Aorta (tissue), 5 donors: ENCODE measurements around the gene FBXO27. TPM values are rescaled to one million over a fixed set of nuclear protein-coding genes. Genes with fewer than 3 reads are reported as not detected.
A peak's percentile ranks its signal among the peaks of the same experiment; 100 is the strongest.

ENCODE experiments used
- ATAC-seq: fragments of 200-7000 bp; cut with Tn5 transposase; one replicate; pipeline ENCODE4 v1.9.1; 2022; ENCODE audit warnings: moderate library complexity; ENCODE audit not compliant: low FRiP score
- DNase-seq, 2 donors: peaks; one replicate each; pipeline ENCODE4 v3.0.0-alpha.2; 2020
- H3K27ac ChIP-seq, 2 donors: one replicate each; pipeline ENCODE4 v1.5.1; 2013; ENCODE audit warnings: low read length in 2 of 2, mild to moderate bottlenecking in 2 of 2, moderate library complexity in 2 of 2, control low read depth in 1 of 2, inconsistent platforms in 1 of 2, low read depth in 1 of 2
- H3K27me3 ChIP-seq, 2 donors: one replicate each; pipeline ENCODE4 v1.6.1; 2013; ENCODE audit warnings: control low read depth in 1 of 2, low read length in 1 of 2, mild to moderate bottlenecking in 1 of 2, moderate library complexity in 1 of 2; ENCODE audit not compliant: insufficient read depth in 2 of 2, control insufficient read depth in 1 of 2
- H3K36me3 ChIP-seq, 2 donors: one replicate each; pipeline ENCODE4 v1.6.1; 2013; ENCODE audit warnings: control low read depth in 1 of 2, low read length in 1 of 2, mild to moderate bottlenecking in 1 of 2; ENCODE audit not compliant: insufficient read depth in 2 of 2, control insufficient read depth in 1 of 2
- H3K4me1 ChIP-seq, 2 donors: one replicate each; pipeline ENCODE4 v1.6.1; 2013; ENCODE audit warnings: low read length in 2 of 2, control low read depth in 1 of 2, mild to moderate bottlenecking in 1 of 2, moderate library complexity in 1 of 2; ENCODE audit not compliant: insufficient read depth in 2 of 2, control insufficient read depth in 1 of 2
- H3K4me3 ChIP-seq, 2 donors: one replicate each; pipeline ENCODE4 v1.5.1; 2013; ENCODE audit warnings: low read length in 2 of 2, control low read depth in 1 of 2, mild to moderate bottlenecking in 1 of 2
- H3K9me3 ChIP-seq: one replicate; pipeline ENCODE4 v1.6.1; 2013; ENCODE audit warnings: mild to moderate bottlenecking, low read length; ENCODE audit not compliant: control insufficient read depth
- WGBS, 2 donors: extraction: QIAGEN DNeasy Blood & Tissue Kit; methylation state at CpG; one replicate each; pipeline ENCODE4 v1.1.7; 2013; 5-methylcytosine and 5-hydroxymethylcytosine counted together
- intact Hi-C, 2 donors: fragments of 100-400 bp; cut with DNase I; formaldehyde crosslinking; loops; one replicate each; pipeline versions ENCODE4 v1.14.2 to v1.15.0; 2022
- polyA plus RNA-seq, 2 donors: library from polyadenylated mRNA; stranded (reverse); fragments of 200-250 nt; gene quantifications; one replicate each; pipeline ENCODE4 v1.2.3, GENCODE V29; 2013
- total RNA-seq, 2 donors: library from RNA; stranded (reverse); fragmentation: NEBNext Ultra II Directional; extraction: Animal tissue kit (Norgen Biotek cat#: 25700); gene quantifications; one replicate each; pipeline ENCODE4 v1.2.1, GENCODE V29; 2021
- donor health status: healthy with polysubstance abuse.
- donor health status: Bipolar disorder and iron deficiency.
- donor health status: DM: no; HTN: no; CAD: no.
- donor health status: DM: no; HTN: no; CAD: no.
- donor health status: DM: yes; HTN: yes; CAD: no.

FBXO27 gene
- total and polyA plus RNA-seq, 4 donors = 0.25 to 8.6 (median 3.9) TPM

DNA sequence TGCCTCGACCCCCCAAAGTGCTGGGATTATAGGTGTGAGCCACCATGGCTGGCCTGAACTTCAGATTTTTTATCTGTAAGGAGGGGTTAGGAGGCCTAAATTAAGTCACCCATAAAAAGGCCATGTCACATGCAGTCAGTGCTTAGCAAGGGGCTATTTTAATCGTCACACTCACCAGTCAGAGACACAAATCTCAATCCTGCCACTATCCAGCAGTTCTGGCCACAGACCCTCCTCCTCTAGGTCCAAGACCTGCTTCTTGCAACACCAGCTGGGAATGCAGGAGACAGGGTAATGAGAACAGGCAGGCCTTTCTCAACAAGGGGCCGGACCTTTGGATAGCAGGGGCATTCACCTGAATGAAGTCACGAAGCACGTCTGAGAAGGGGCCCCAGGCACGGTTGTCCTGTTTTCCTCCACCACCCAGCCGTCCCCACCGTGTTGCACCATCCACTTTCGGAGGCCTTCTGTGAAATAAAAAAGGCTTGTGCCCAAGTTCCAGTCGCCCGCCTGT is 1.4 kb downstream of the FBXO27 start:
- 22 to 23% methylated on average over 11 of the region's 11 CpGs for WGBS, 2 donors
- intact Hi-C loops = loop anchor here (5.0 kb wide), 2 partner anchors 54 to 69 kb away; partner anchors contain the start of gene FBXO17 (in 2 of the 2)
- H3K27me3 ChIP-seq = no peaks in the 10 kb centered on the region
- H3K27ac ChIP-seq = no peak overlapping the region
- H3K4me1 ChIP-seq = no peaks in the 10 kb centered on the region
- H3K4me3 ChIP-seq = peak overlapping the region in 1 of 2 donors; percentile 27
- ATAC-seq = no peak
- no peak for DNase-seq
- H3K9me3 ChIP-seq = no peaks in the 10 kb centered on the region
- no peaks in the 10 kb centered on the region for H3K36me3 ChIP-seq

DNA sequence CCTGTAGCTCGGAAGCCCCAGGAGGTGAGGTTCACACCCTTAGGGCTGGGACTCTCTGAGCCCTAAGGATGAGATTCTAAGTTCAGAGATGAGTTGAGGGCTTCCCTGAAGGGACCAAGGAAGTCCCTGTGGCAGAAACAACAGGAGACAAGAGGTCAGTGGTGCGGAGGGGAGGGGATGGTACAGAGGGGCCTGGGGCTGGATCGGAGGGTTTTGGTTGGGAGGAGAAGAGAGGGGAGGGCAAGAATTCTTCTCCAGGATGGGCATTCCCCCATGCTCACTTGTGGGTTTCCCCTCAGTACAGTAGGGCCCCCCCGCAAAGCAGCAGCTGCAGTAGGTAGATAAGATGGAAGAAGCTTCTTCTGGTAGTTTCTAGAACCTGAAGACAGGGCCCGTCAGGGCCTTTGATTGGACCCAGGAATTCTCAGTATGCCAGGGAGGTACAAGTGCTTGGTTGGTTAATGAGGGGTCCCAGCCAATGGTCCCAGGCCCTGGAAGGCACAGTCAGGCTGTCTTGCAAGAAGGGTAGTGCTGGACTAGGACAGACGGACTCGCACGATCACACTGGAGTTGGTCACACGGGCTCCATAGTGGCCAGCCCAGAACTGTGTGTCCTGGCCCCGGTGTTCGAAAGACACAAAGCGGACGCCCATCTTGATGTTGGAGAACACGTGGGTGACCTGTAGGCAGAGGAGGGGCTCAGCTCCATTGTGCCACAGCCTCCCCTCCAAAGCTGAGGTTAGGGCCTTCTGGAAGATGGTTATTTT is 7.3 kb downstream of the FBXO27 start:
- WGBS, 2 donors = 96 to 98% methylated on average over 14 of the region's 14 CpGs
- H3K4me1 ChIP-seq = no peaks in the 10 kb centered on the region
- peaks cover 0 to 4% of the 10 kb centered on the region in 2 donors for H3K36me3 ChIP-seq
- no peak overlapping the region for H3K27ac ChIP-seq
- H3K9me3 ChIP-seq = no peaks in the 10 kb centered on the region
- no peak overlapping the region for H3K4me3 ChIP-seq
- ATAC-seq = no peak
- H3K27me3 ChIP-seq = no peaks in the 10 kb centered on the region
- intact Hi-C loops = no loop called here
- DNase-seq = no peak

DNA sequence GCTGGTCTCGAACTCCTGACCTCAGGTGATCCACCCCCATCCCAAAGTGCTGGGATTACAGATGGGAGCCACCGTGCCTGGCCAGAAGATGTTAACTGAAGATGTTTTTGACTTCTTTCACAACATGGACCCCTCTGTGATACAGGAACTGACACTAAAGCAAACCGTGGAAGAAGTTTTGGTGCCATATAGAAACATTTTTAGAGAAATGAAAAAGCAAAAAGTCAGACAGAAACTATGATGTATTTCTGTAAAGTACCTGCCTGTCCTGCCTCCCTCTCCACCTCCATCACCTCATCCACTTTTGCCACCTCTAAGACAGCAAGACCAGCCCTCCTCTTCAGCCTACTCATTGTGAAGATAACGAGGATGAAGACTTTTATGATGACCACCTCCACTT is 11.3 kb downstream of the FBXO27 start:
- intact Hi-C loops = no loop called here
- Histone ChIP-seq H3K27ac (no peak overlapping the region), H3K9me3 (no peaks in the 10 kb centered on the region), H3K27me3 (no peaks in the 10 kb centered on the region), H3K36me3 (peaks cover 0 to 4% of the 10 kb centered on the region in 2 donors), H3K4me1 (no peaks in the 10 kb centered on the region), H3K4me3 (no peak overlapping the region)
- WGBS, 2 donors = 87 to 93% methylated on average over 4 of the region's 4 CpGs
- ATAC-seq = no peak
- DNase-seq = no peak

DNA sequence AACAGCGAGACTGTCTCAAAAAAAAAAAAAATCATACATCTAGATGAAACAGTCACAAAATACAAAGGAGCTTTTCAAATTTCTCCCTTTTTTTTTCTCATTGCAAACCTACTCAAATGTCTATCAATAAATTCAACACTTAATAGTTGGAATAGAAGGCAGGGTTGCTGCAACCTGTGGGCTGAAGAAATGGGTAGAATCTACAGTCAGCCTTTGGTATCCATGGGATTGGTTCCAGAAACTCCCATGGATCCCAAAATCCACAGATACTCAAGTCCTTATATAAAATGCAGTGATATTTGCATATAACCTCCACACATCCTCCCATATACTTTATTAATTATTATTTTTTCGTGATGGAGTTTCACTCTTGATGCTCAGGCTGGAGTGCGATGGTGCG is 14.7 kb downstream of the FBXO27 start:
- H3K9me3 ChIP-seq = no peaks in the 10 kb centered on the region
- WGBS, 2 donors = 93 to 94% methylated on average over 4 of the region's 4 CpGs
- no peak for ATAC-seq
- intact Hi-C loops = no loop called here
- DNase-seq = no peak
- no peak overlapping the region for H3K27ac ChIP-seq
- H3K27me3 ChIP-seq = no peaks in the 10 kb centered on the region
- no peaks in the 10 kb centered on the region for H3K4me1 ChIP-seq
- no peak overlapping the region for H3K4me3 ChIP-seq
- no peaks in the 10 kb centered on the region for H3K36me3 ChIP-seq

DNA sequence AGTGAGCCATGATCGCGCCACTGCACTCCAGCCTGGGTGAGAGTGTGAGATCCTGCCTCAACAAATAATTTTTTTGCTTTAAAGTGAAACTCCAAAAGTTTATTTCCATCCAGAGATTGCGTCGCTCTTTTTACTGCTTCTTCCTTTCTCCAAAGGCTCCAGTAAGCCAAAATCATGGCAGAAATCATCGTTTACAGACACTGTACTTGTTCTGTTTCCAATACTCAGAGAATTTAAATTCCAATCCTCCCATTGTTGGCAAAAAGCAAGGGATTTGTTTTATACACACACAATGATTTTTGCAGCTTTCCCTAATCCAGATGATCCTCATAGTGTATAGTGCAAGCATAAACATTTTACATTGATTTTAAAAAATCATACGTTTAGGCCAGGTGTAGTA is 15.3 kb downstream of the FBXO27 start:
- Histone ChIP-seq H3K4me3 (no peak overlapping the region), H3K27me3 (no peaks in the 10 kb centered on the region), H3K36me3 (no peaks in the 10 kb centered on the region), H3K4me1 (no peaks in the 10 kb centered on the region), H3K9me3 (no peaks in the 10 kb centered on the region), H3K27ac (no peak overlapping the region)
- intact Hi-C loops = no loop called here
- no peak for ATAC-seq
- 82 to 84% methylated on average over 6 of the region's 6 CpGs for WGBS, 2 donors
- no peak for DNase-seq

DNA sequence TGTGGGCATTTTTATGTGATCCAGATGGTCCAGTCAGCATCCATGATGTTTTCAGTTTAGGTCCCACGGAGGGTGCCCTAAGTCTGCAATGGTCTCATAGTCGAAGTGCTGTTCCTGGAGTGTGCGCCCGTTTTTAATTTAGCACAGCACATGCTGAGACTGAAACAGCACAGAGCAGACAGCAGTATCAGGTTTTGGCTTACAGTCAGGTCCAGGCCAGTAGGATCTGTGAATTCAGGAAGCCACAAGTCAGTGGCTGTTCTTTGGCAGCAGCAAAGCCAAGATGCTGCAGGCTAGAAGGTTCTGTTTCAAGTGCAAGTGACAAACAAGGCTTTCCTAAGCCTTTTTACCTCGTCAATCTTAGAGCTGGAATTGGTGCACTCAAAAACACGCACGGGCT is 18.3 kb downstream of the FBXO27 start:
- no peak overlapping the region for H3K4me3 ChIP-seq
- no peak for ATAC-seq
- intact Hi-C loops = no loop called here

GRCh38 chr19:39009001-39009400 is 23.3 kb downstream of the FBXO27 start:
- no peaks in the 10 kb centered on the region for H3K36me3 ChIP-seq
- intact Hi-C loops = no loop called here
- no peaks in the 10 kb centered on the region for H3K27me3 ChIP-seq
- ATAC-seq = no peak
- H3K4me3 ChIP-seq = no peak overlapping the region
- 86 to 87% methylated on average over 6 of the region's 6 CpGs for WGBS, 2 donors
- H3K9me3 ChIP-seq = no peaks in the 10 kb centered on the region
- no peak for DNase-seq
- H3K4me1 ChIP-seq = no peaks in the 10 kb centered on the region
- no peak overlapping the region for H3K27ac ChIP-seq

More for the DNA sequence above, 18.3 kb downstream of the FBXO27 start:
- Histone ChIP-seq H3K27ac (no peak overlapping the region), H3K36me3 (no peaks in the 10 kb centered on the region), H3K9me3 (no peaks in the 10 kb centered on the region), H3K27me3 (no peaks in the 10 kb centered on the region), H3K4me1 (no peaks in the 10 kb centered on the region)
- no peak for DNase-seq
- 83 to 93% methylated on average over 7 of the region's 7 CpGs for WGBS, 2 donors

DNA sequence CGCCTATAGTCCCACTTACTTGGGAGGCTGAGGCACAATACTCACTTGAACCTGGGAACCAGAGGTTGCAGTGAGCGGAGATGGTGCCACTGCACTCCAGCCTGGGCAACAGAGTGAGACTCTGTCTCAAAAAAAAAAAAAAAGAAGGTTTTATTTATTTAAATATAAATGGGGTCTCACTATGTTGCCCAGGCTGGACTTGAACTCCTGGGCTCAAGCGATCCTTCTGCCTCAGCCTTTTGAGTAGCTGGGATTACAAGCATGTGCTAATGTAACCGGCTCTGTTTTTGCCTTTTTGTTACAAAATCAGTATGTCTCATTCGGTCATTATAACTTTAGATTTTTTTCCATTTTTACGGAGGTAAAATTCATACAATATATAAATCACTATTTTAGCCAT is 24.2 kb downstream of the FBXO27 start:
- no peak for ATAC-seq
- WGBS, 2 donors = 94 to 97% methylated on average over 6 of the region's 6 CpGs
- DNase-seq = no peak

DNA sequence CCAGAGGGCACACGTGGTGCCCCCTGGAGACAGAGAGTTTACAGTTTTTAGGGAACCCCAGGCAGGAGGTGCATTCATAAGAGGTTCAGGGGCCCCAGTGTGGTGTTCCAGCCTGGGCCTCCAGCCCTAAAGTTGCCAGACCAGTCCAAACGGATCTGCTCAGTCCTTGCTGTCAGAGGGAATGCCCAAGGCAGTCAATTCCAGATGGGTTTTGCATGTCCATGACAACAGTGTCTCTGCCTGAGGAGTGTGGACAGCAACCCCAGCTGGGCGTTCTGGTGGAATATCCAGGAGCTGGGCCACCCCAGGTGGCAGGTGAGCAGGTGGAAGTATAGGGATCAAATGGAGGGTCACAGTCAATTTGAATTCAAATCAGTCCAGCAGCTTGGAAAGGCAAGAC is 25.3 kb downstream of the FBXO27 start:
- no peaks in the 10 kb centered on the region for H3K36me3 ChIP-seq
- H3K27ac ChIP-seq = no peak overlapping the region
- H3K4me3 ChIP-seq = no peak overlapping the region
- no peak for ATAC-seq
- no peaks in the 10 kb centered on the region for H3K9me3 ChIP-seq
- no peaks in the 10 kb centered on the region for H3K4me1 ChIP-seq
- WGBS, 2 donors = 37 to 61% methylated on average over 3 of the region's 3 CpGs
- intact Hi-C loops = no loop called here
- no peaks in the 10 kb centered on the region for H3K27me3 ChIP-seq
- DNase-seq = no peak

More for the DNA sequence above, 24.2 kb downstream of the FBXO27 start:
- intact Hi-C loops = no loop called here
- Histone ChIP-seq H3K27me3 (no peaks in the 10 kb centered on the region), H3K4me3 (no peak overlapping the region), H3K36me3 (no peaks in the 10 kb centered on the region), H3K27ac (no peak overlapping the region), H3K4me1 (no peaks in the 10 kb centered on the region), H3K9me3 (no peaks in the 10 kb centered on the region)
